ENCODE results near the gene NAXD.

Gene NAXD

DNA sequence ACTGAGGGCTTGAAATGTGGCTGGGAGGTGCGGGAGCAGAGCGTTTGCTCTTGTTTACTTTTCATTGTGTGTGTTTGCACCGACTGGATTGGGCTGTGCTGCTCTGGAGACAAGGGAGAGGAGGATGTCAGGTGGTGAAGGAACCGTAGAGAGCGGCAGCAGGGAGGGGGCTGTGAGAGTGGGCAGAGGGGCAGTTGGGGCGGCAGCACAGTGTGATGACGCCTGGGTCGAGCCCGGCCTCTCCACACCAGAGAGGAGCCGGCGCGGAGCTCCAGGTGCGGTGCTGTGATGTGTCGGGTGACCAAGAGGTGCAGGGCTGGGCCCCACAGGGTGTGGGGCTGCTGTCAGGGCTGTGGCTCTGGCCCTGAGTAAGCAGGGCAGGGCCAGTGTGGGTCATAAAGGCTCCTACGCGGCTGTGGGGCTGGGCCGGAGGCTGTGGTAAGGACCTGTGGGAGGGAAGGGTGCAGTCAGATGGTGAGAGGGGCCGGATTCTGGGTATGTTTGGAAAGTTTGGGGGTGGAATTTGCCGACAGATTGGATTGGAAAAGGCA is 10.5 kb downstream of the NAXD start:
- Histone ChIP-seq H3K36me3 (ENCODE audit: insufficient read depth) (no peaks in the 10 kb centered on the region), H2AFZ (ENCODE audit: low read depth) (no peak overlapping the region), H3K9ac (no peak overlapping the region), H3K79me2 (ENCODE audit: insufficient read depth, low read depth) (peaks cover 10% of the 10 kb centered on the region; the same call in 1 of the 2 replicates), H3K27me3 (ENCODE audit: insufficient read depth, low read depth) (no peaks in the 10 kb centered on the region), H4K20me1 (ENCODE audit: insufficient read depth) (no peaks in the 10 kb centered on the region), H3K27ac (no peak overlapping the region), H3K4me2 (no peak overlapping the region), H3K4me3 (IDR thresholded peaks at IDR 0.05; ENCODE audit: insufficient read depth, low read depth, low read length) (no peak overlapping the region), H3K4me1 (ENCODE audit: low read depth, poor library complexity, severe bottlenecking) (no peaks in the 10 kb centered on the region)
- TF ChIP-seq, protein P1, sequence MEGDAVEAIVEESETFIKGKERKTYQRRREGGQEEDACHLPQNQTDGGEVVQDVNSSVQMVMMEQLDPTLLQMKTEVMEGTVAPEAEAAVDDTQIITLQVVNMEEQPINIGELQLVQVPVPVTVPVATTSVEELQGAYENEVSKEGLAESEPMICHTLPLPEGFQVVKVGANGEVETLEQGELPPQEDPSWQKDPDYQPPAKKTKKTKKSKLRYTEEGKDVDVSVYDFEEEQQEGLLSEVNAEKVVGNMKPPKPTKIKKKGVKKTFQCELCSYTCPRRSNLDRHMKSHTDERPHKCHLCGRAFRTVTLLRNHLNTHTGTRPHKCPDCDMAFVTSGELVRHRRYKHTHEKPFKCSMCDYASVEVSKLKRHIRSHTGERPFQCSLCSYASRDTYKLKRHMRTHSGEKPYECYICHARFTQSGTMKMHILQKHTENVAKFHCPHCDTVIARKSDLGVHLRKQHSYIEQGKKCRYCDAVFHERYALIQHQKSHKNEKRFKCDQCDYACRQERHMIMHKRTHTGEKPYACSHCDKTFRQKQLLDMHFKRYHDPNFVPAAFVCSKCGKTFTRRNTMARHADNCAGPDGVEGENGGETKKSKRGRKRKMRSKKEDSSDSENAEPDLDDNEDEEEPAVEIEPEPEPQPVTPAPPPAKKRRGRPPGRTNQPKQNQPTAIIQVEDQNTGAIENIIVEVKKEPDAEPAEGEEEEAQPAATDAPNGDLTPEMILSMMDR (conservative IDR thresholded peaks at IDR 0.05; ENCODE audit: low read depth, low read length) = no peak

DNA sequence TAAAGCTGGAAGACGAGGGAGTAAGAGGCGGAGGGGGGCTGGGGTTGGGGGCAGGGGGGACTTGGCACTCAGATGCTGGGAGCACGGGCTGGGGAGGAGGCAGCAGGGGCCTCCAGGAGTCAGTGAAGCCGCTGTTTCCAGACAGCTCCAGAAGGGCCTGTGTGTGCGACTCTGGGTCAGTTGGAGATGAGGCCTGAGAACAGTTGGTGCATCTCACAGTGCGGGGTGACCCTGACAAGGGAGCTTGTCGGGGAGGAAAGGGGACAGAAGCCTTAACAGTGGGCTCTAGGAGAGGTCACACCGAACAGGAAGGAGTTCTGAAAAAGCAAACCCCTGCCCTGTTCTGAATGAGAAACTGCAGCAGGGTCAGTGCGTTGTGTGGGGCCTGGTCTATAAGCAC is 11.2 kb downstream of the NAXD start:
- H3K4me1 ChIP-seq (ENCODE audit: low read depth, poor library complexity, severe bottlenecking) = no peaks in the 10 kb centered on the region
- no peak overlapping the region for H3K27ac ChIP-seq
- H4K20me1 ChIP-seq (ENCODE audit: insufficient read depth) = no peaks in the 10 kb centered on the region
- no peak overlapping the region for H2AFZ ChIP-seq (ENCODE audit: low read depth)
- TF ChIP-seq, protein P1 (conservative IDR thresholded peaks at IDR 0.05; ENCODE audit: low read depth, low read length) = no peak
- H3K36me3 ChIP-seq (ENCODE audit: insufficient read depth) = no peaks in the 10 kb centered on the region
- no peak overlapping the region for H3K4me3 ChIP-seq (IDR thresholded peaks at IDR 0.05; ENCODE audit: insufficient read depth, low read depth, low read length)
- no peak overlapping the region for H3K4me2 ChIP-seq
- no peaks in the 10 kb centered on the region for H3K27me3 ChIP-seq (ENCODE audit: insufficient read depth, low read depth)
- no peak overlapping the region for H3K9ac ChIP-seq
- H3K79me2 ChIP-seq (ENCODE audit: insufficient read depth, low read depth) = 0 out of 2 replicates have a peak, but pooled peaks cover 3% of the 10 kb centered on the region

DNA sequence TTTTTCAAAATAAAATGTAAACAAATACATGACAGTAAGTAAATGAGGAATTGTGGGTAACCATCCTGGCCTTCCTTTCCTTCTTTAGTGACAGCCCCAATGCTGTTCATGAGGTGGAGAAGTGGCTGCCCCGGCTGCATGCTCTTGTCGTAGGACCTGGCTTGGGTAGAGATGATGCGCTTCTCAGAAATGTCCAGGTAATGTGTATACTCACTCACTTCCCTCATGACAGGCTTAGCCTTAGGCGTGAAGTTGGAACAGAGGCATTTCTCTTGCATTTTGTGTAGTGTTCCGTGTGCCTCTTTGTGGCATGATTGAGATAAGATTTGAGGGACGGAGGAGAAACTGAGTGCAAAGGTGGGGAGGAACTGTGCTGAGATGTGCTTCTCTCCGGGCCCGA is 12.0 kb downstream of the NAXD start:
- H3K4me3 ChIP-seq (IDR thresholded peaks at IDR 0.05; ENCODE audit: insufficient read depth, low read depth, low read length) = no peak overlapping the region
- no peaks in the 10 kb centered on the region for H3K27me3 ChIP-seq (ENCODE audit: insufficient read depth, low read depth)
- H2AFZ ChIP-seq (ENCODE audit: low read depth) = no peak overlapping the region
- H3K4me2 ChIP-seq = no peak overlapping the region
- H3K9ac ChIP-seq = no peak overlapping the region
- no peaks in the 10 kb centered on the region for H4K20me1 ChIP-seq (ENCODE audit: insufficient read depth)
- no peak overlapping the region for H3K27ac ChIP-seq
- TF ChIP-seq, protein P1 (conservative IDR thresholded peaks at IDR 0.05; ENCODE audit: low read depth, low read length) = no peak
- no peaks in the 10 kb centered on the region for H3K79me2 ChIP-seq (ENCODE audit: insufficient read depth, low read depth)
- no peaks in the 10 kb centered on the region for H3K36me3 ChIP-seq (ENCODE audit: insufficient read depth)
- no peaks in the 10 kb centered on the region for H3K4me1 ChIP-seq (ENCODE audit: low read depth, poor library complexity, severe bottlenecking)

DNA sequence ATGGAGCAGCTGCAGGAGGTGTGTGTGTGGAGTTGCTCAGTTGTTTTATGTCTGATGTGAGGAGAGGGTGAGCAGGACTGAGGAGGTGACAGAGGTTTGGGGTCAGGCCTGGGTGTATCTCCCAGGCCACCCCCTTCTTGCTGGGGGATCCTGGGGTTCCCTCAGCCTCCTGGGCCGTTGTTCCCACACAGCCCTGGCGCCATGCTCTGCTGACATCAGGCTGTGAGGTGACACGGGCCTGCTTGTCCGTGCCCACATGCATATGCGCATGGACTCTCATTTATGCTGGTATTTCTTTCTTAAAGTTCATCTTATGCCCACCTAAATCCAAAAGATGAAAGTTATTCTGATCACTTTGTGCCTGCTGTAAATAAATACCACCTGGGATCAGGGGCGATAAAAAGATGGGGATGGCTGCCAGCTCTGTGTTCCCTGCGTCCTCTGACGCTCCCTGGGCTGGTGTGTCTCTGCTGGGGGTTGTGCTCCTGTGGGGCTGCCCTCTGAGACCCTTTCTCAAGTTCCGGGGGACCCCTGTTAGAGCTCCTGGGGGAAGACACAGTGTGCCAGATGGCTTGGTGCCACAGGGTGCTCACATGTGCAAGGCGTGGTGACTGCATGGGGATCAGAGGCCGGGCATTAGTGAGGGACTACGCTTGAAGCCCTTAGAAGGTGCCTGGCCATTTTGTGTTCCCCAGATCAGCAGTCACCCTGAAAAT is 12.6 kb downstream of the NAXD start:
- Histone ChIP-seq H3K79me2 (ENCODE audit: insufficient read depth, low read depth) (no peaks in the 10 kb centered on the region), H3K36me3 (ENCODE audit: insufficient read depth) (no peaks in the 10 kb centered on the region), H3K27me3 (ENCODE audit: insufficient read depth, low read depth) (no peaks in the 10 kb centered on the region), H3K27ac (no peak overlapping the region), H3K4me2 (no peak overlapping the region), H4K20me1 (ENCODE audit: insufficient read depth) (no peaks in the 10 kb centered on the region), H2AFZ (ENCODE audit: low read depth) (no peak overlapping the region), H3K4me3 (IDR thresholded peaks at IDR 0.05; ENCODE audit: insufficient read depth, low read depth, low read length) (no peak overlapping the region), H3K4me1 (ENCODE audit: low read depth, poor library complexity, severe bottlenecking) (no peaks in the 10 kb centered on the region), H3K9ac (no peak overlapping the region)
- TF ChIP-seq, protein P1 (conservative IDR thresholded peaks at IDR 0.05; ENCODE audit: low read depth, low read length) = no peak
